Tibial artery (tissue), 4 donors: ENCODE results near the gene SLC25A10.

Experiments used
- DNase-seq, 2 donors: peaks; one replicate each; pipeline ENCODE4 v3.0.0-alpha.2; 2019
- H3K27ac ChIP-seq, 2 donors: fragments of 200-600 bp; sonication (generic) in 1 of 2; 1 replicate in 1 of 2; 2 replicates in 1 of 2; pipeline ENCODE4 v1.5.1; 2018 to 2019; ENCODE audit warnings: mild to moderate bottlenecking in 1 of 2
- H3K27me3 ChIP-seq, 2 donors: fragments of 200-600 bp; sonication (generic) in 1 of 2; one replicate each; pipeline versions ENCODE4 v1.5.1 to v1.6.0; 2016 to 2019
- H3K36me3 ChIP-seq, 3 donors: fragments of 200-600 bp; sonication (generic) in 2 of 3; one replicate each; pipeline ENCODE4 v1.5.1; 2016 to 2019; ENCODE audit warnings: mild to moderate bottlenecking in 2 of 3
- H3K4me1 ChIP-seq, 4 donors: fragments of 200-600 bp; sonication (generic) in 2 of 4; 1 replicate in 3 of 4; 2 replicates in 1 of 4; pipeline ENCODE4 v1.5.1; 2016 to 2019
- H3K4me3 ChIP-seq, 2 donors: fragments of 200-600 bp; sonication (generic) in 1 of 2; 1 replicate in 1 of 2; 2 replicates in 1 of 2; pipeline ENCODE4 v1.5.1; 2018 to 2019; ENCODE audit warnings: mild to moderate bottlenecking in 2 of 2
- H3K9me3 ChIP-seq, 3 donors: fragments of 200-600 bp; sonication (generic) in 1 of 3; one replicate each; pipeline ENCODE4 v1.5.1; 2016 to 2019
- intact Hi-C: fragments of 100-400 bp; cut with DNase I; formaldehyde crosslinking; loops from one replicate; pipeline ENCODE4 v1.15.0; 2023; ENCODE audit warnings: low total_unique reads
- TF ChIP-seq, protein P1 (sequence below), 2 experiments: fragments of 200-600 bp in 1 of 2; fragments of 450-650 bp in 1 of 2; IDR thresholded peaks; one replicate each; pipeline ENCODE4 v1.5.1; 2017 to 2019; ENCODE audit warnings: antibody characterized with exemption in 2 of 2, mild to moderate bottlenecking in 1 of 2, moderate library complexity in 1 of 2

Gene SLC25A10

DNA sequence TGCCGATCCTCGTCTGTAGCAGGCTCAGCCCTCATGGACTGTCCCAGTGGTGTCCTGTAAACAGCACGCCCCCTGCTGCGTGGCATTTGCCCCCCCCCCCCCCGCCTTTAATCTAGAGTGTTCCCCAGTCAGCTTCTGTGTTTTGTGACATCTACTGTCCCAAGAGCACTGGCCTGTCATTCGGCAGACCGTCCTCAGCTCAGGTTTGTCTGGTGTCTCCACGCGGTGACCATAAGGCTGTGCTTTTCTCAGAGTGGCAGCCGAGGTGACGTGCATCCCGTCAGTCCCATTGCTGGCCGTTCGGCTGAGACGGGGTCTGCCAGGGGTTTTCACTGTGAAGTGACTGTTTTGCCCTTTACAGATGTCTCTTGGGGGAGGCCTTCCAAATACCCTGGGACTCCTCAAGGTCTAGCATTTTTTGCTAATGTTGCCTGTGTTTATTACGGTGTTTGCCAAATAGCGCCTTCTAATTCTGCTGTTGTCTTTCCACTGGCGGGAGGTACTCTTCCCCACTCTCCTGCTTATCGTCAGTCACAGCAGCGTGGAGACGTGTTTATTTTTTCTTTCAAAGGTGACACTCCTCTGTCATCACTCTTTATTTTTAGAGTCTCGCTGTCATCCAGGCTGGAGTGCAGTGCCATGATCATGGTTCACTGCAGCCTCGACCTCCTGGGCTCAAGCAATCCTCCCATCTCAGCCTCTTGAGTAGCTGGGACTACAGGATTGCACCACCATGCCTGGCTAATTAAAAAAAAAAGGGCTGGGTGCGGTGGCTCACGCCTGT is 14.6 kb upstream of the SLC25A10 start:
- intact Hi-C loops, result no loop called here
- no peak overlapping the region for H3K27ac ChIP-seq
- H3K27me3 ChIP-seq, result no peaks in the 10 kb centered on the region
- TF ChIP-seq, protein P1, sequence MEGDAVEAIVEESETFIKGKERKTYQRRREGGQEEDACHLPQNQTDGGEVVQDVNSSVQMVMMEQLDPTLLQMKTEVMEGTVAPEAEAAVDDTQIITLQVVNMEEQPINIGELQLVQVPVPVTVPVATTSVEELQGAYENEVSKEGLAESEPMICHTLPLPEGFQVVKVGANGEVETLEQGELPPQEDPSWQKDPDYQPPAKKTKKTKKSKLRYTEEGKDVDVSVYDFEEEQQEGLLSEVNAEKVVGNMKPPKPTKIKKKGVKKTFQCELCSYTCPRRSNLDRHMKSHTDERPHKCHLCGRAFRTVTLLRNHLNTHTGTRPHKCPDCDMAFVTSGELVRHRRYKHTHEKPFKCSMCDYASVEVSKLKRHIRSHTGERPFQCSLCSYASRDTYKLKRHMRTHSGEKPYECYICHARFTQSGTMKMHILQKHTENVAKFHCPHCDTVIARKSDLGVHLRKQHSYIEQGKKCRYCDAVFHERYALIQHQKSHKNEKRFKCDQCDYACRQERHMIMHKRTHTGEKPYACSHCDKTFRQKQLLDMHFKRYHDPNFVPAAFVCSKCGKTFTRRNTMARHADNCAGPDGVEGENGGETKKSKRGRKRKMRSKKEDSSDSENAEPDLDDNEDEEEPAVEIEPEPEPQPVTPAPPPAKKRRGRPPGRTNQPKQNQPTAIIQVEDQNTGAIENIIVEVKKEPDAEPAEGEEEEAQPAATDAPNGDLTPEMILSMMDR (IDR thresholded peaks at IDR 0.05), result no peak
- H3K4me1 ChIP-seq, result peaks cover 0 to 20% (median 17%) of the 10 kb centered on the region in 4 donors
- DNase-seq, result no peak
- H3K4me3 ChIP-seq, result no peak overlapping the region
- no peaks in the 10 kb centered on the region for H3K9me3 ChIP-seq
- H3K36me3 ChIP-seq, result peaks cover 52 to 93% (median 88%) of the 10 kb centered on the region in 3 donors

DNA sequence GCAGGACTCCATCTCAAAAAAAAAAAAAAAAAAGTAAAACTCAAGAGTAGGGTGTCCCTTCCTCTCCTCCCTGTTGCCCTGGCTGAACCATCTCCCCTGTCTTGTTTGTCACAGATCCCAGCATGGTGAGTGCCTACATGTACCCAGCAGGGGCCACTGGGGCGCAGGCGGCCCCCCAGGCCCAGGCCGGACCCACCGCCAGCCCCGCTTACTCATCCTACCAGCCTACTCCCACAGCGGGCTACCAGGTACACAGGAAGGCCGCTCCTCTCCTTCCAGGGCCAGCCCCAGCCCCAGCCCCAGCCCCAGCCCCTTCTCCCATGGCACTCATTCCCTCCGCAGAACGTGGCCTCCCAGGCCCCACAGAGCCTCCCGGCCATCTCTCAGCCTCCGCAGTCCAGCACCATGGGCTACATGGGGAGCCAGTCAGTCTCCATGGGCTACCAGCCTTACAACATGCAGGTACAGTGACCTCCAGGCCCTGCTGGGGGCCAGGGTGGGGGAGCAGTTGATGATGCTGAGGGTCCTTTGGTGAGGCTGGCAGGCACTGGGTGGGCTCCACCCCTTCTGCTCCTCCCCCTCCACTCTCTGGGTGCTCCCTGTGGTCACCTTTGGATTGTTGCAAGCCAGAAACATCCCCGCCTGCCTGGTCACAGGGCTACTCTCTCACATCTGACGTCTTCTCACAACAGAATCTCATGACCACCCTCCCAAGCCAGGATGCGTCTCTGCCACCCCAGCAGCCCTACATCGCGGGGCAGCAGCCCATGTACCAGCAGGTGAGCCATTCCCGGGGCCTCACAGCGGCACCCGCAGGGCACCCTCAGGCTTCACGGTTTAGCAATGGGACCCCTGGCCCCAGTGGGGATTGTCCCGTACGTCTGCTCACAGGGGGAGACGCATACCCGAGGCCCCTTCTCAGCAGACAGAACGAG is 11.5 kb upstream of the SLC25A10 start:
- intact Hi-C loops, result no loop called here

DNA sequence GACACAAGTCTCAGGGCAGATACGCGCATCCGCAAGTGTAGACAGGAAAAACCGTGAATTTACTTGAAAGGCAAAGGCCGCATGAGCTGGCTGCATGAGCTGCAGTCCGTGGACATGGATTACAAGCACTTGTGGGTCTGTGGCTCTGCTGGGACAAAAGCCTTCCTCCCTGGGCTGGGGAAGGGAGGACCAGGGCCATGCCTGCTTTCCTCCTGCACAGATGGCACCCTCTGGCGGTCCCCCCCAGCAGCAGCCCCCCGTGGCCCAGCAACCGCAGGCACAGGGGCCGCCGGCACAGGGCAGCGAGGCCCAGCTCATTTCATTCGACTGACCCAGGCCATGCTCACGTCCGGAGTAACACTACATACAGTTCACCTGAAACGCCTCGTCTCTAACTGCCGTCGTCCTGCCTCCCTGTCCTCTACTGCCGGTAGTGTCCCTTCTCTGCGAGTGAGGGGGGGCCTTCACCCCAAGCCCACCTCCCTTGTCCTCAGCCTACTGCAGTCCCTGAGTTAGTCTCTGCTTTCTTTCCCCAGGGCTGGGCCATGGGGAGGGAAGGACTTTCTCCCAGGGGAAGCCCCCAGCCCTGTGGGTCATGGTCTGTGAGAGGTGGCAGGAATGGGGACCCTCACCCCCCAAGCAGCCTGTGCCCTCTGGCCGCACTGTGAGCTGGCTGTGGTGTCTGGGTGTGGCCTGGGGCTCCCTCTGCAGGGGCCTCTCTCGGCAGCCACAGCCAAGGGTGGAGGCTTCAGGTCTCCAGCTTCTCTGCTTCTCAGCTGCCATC is 10.6 kb upstream of the SLC25A10 start:
- no peaks in the 10 kb centered on the region for H3K27me3 ChIP-seq
- H3K4me1 ChIP-seq, result peaks cover 0 to 37% (median 28%) of the 10 kb centered on the region in 4 donors
- peaks cover 21 to 69% (median 56%) of the 10 kb centered on the region in 3 donors for H3K36me3 ChIP-seq
- peak overlapping the region in 1 of 2 donors; percentile 93 for H3K27ac ChIP-seq
- H3K9me3 ChIP-seq, result no peaks in the 10 kb centered on the region
- no peak for DNase-seq
- intact Hi-C loops, result no loop called here
- peak overlapping the region; percentile 71 to 82 for H3K4me3 ChIP-seq
- TF ChIP-seq, protein P1 (IDR thresholded peaks at IDR 0.05), result no peak

More for the DNA sequence above, 11.5 kb upstream of the SLC25A10 start:
- Histone ChIP-seq H3K27ac (no peak overlapping the region), H3K9me3 (no peaks in the 10 kb centered on the region), H3K4me3 (peak overlapping the region in 1 of 2 donors; percentile 71), H3K27me3 (no peaks in the 10 kb centered on the region), H3K4me1 (peaks cover 0 to 37% (median 28%) of the 10 kb centered on the region in 4 donors), H3K36me3 (peaks cover 29 to 69% (median 59%) of the 10 kb centered on the region in 3 donors)
- TF ChIP-seq, protein P1 (IDR thresholded peaks at IDR 0.05), result no peak
- DNase-seq, result no peak

GRCh38 chr17:81702934-81703746 is 8.9 kb upstream of the SLC25A10 start, which contains the start of gene MRPL12:
MRPL12 (plus strand) TSS chr17:81703367; CDS start chr17:81703502, 135 bp downstream.
- peak; percentile 91 to 94 for DNase-seq
- Histone ChIP-seq H3K36me3 (peaks cover 4 to 69% (median 53%) of the 10 kb centered on the region in 3 donors), H3K27me3 (no peaks in the 10 kb centered on the region), H3K9me3 (no peaks in the 10 kb centered on the region), H3K4me3 (peak within 1 kb of the TSS; percentile 71 to 82), H3K27ac (peak within 1 kb of the TSS; percentile 92 to 93), H3K4me1 (peaks cover 0 to 37% (median 28%) of the 10 kb centered on the region in 4 donors)
- intact Hi-C loops, result no loop called here
- TF ChIP-seq, protein P1 (IDR thresholded peaks at IDR 0.05), result peak; percentile 23 to 49
